Breast epithelium (tissue), 4 donors: ENCODE results near the gene UBXN2A. TPM values are rescaled to one million over a fixed set of nuclear protein-coding genes. Genes with fewer than 3 reads are reported as not detected.

Experiments
- DNase-seq, 2 donors: peaks; one replicate each; pipeline ENCODE4 v3.0.0-alpha.2; 2019; ENCODE audit warnings: low spot score in 2 of 2
- H3K27ac ChIP-seq, 2 donors: fragments of 200-600 bp; sonication (generic) in 1 of 2; one replicate each; pipeline ENCODE4 v1.5.1; 2016 to 2019; ENCODE audit warnings: mild to moderate bottlenecking in 1 of 2
- H3K27me3 ChIP-seq, 2 donors: fragments of 200-600 bp; sonication (generic) in 1 of 2; one replicate each; pipeline versions ENCODE4 v1.5.1 to v1.6.0; 2017 to 2019; ENCODE audit warnings: control low read depth in 1 of 2, mild to moderate bottlenecking in 1 of 2
- H3K36me3 ChIP-seq: fragments of 200-600 bp; one replicate; pipeline ENCODE4 v1.5.1; 2019
- H3K4me1 ChIP-seq, 2 donors: fragments of 200-600 bp; sonication (generic); one replicate each; pipeline ENCODE4 v1.5.1; 2016 to 2019; ENCODE audit warnings: control low read depth in 1 of 2
- H3K4me3 ChIP-seq, 3 donors: fragments of 200-600 bp; sonication (generic); 1 replicate in 2 of 3; 2 replicates in 1 of 3; pipeline ENCODE4 v1.5.1; 2016 to 2019; ENCODE audit warnings: mild to moderate bottlenecking in 3 of 3, moderate library complexity in 2 of 3
- H3K9me3 ChIP-seq, 2 donors: fragments of 200-600 bp; sonication (generic) in 1 of 2; one replicate each; pipeline ENCODE4 v1.5.1; 2016 to 2019; ENCODE audit warnings: control low read depth in 1 of 2
- CTCF ChIP-seq, 3 donors: fragments of 450-650 bp; IDR thresholded peaks; one replicate each; pipeline ENCODE4 v1.5.1; 2016 to 2017; ENCODE audit warnings: antibody characterized with exemption in 3 of 3, mild to moderate bottlenecking in 3 of 3, moderate library complexity in 3 of 3
- POLR2A ChIP-seq: fragments of 450-650 bp; IDR thresholded peaks from one replicate; pipeline ENCODE4 v1.6.1; 2016; ENCODE audit warnings: antibody characterized with exemption, mild to moderate bottlenecking, moderate library complexity
- POLR2AphosphoS5 ChIP-seq, 3 donors: sonication (generic); formaldehyde crosslinking; IDR thresholded peaks; one replicate each; pipeline ENCODE4 v1.6.1; 2017; ENCODE audit warnings: antibody characterized with exemption in 3 of 3
- intact Hi-C: fragments of 100-400 bp; cut with DNase I; formaldehyde crosslinking; loops from one replicate; pipeline ENCODE4 v1.15.1; 2023; ENCODE audit warnings: low total_unique reads
- total RNA-seq, 3 donors: library from RNA; depleted of rRNA; stranded (reverse); fragments of >200 nt; gene quantifications; one replicate each; pipeline ENCODE4 v1.1.0, GENCODE V29; 2016

Gene UBXN2A
- total RNA-seq, 3 donors from 2014 or later, result 13.0 to 22.0 (median 16.4) TPM

- H3K36me3 ChIP-seq, result no peaks in the 10 kb centered on the region
- H3K27ac ChIP-seq, result no peak overlapping the region
- no peaks in the 10 kb centered on the region for H3K9me3 ChIP-seq
- H3K4me3 ChIP-seq, result peak overlapping the region; percentile 79 to 88 (median 83)
- no peak for TF ChIP-seq POLR2A
- no peak for TF ChIP-seq POLR2AphosphoS5 (IDR thresholded peaks at IDR 0.05)
- no peak for TF ChIP-seq CTCF (IDR thresholded peaks at IDR 0.05)
- no peak for DNase-seq
- peaks cover 0 to 7% of the 10 kb centered on the region in 2 donors for H3K4me1 ChIP-seq
- intact Hi-C loops, result no loop called here
- no peaks in the 10 kb centered on the region for H3K27me3 ChIP-seq
Observed at GRCh38 chr2:24048769-24049484, 108.7 kb downstream of the UBXN2A start.

- no peaks in the 10 kb centered on the region for H3K36me3 ChIP-seq
- peak in 1 of 2 donors; percentile 22 for DNase-seq
- no peak for TF ChIP-seq POLR2AphosphoS5 (IDR thresholded peaks at IDR 0.05)
- TF ChIP-seq POLR2A, result no peak
- no peak for TF ChIP-seq CTCF (IDR thresholded peaks at IDR 0.05)
- H3K27ac ChIP-seq, result peak within 1 kb of the TSS; percentile 58 to 65
- H3K27me3 ChIP-seq, result no peaks in the 10 kb centered on the region
- no peaks in the 10 kb centered on the region for H3K9me3 ChIP-seq
- H3K4me3 ChIP-seq, result peak within 1 kb of the TSS; percentile 79 to 88 (median 83)
- H3K4me1 ChIP-seq, result peaks cover 0 to 7% of the 10 kb centered on the region in 2 donors
- intact Hi-C loops, result no loop called here
Observed at GRCh38 chr2:24049485-24050021, 109.3 kb downstream of the UBXN2A start, which contains the start of gene FKBP1B. Gene FKBP1B, plus strand, starts transcription at chr2:24049741. Its CDS starts 109 bp downstream, at chr2:24049850.

GRCh38 chr2:24050041-24050979, 110.0 kb downstream of the UBXN2A start:
- Histone ChIP-seq H3K4me3 (peak overlapping the region; percentile 79 to 88 (median 83)), H3K9me3 (no peaks in the 10 kb centered on the region), H3K36me3 (no peaks in the 10 kb centered on the region), H3K27ac (peak overlapping the region; percentile 58 to 65), H3K27me3 (no peaks in the 10 kb centered on the region), H3K4me1 (peaks cover 0 to 7% of the 10 kb centered on the region in 2 donors)
- TF ChIP-seq CTCF (IDR thresholded peaks at IDR 0.05), result no peak
- intact Hi-C loops, result no loop called here
- no peak for DNase-seq

GRCh38 chr2:24051833-24052232, 111.6 kb downstream of the UBXN2A start:
- H3K4me1 ChIP-seq, result no peaks in the 10 kb centered on the region
- H3K9me3 ChIP-seq, result no peaks in the 10 kb centered on the region
- intact Hi-C loops, result no loop called here
- no peak for DNase-seq
- H3K27me3 ChIP-seq, result no peaks in the 10 kb centered on the region
- H3K27ac ChIP-seq, result no peak overlapping the region
- H3K4me3 ChIP-seq, result no peak overlapping the region
- no peaks in the 10 kb centered on the region for H3K36me3 ChIP-seq
- no peak for TF ChIP-seq CTCF (IDR thresholded peaks at IDR 0.05)
- no peak for TF ChIP-seq POLR2A
- no peak for TF ChIP-seq POLR2AphosphoS5 (IDR thresholded peaks at IDR 0.05)
